Measurements from ENCODE around the gene KCNF1. TPM values are rescaled to one million over a fixed set of nuclear protein-coding genes. Genes with fewer than 3 reads are reported as not detected.

KCNF1 gene
- total RNA-seq, 1 donor from 2014 or later, result not detected

DNA sequence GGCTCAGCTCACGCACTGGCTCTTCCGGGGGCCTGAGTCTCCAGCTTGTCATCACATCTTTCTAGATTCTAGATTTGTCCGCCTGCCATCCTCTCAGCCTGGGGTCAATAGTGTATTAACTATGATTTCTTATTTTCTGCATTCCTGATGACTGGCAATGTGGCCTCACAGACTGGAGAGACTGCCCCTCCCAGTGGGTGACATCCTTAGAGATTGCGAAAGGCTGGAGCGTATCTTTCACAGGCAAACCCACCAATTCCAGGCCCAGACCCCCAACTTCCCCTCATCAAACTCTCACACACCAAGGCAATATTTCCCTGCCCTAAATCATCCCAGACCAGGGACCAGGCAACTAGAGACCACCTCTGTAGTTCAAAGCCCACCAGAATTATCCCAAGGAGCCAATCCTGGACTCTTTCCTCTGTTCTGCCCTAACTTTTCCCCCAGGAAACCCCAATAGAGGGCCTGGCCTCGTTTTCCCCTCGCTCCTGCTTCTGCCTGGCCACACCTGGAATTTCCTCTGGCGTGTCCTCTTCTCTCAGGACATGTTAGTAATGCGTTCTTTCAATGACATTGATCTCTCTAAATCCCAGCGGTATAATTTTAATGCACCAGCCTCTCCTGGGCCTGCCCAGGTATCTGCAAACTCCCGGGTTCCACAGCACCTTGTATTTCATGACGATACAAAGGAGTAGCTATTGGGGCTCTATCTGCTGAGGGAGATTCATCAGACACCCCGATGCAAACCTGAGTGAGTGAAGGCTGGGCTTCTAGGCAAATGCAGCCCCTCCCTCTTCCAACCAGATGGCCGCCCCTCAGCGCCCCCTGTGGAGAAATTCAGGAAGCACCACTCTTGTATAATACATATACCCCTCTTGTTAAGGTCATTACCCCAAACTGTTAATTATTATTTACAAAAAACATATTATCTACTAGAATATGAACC is 2.4 kb upstream of the KCNF1 start:
- Mint-ChIP-seq H3K27me3 (ENCODE audit: insufficient read depth, low read depth) (peaks cover 56% of the 10 kb centered on the region), H3K4me3 (peak overlapping the region; percentile 6), H3K9me3 (peaks cover 15% of the 10 kb centered on the region), H3K27ac (no peak overlapping the region), H3K36me3 (peaks cover 8% of the 10 kb centered on the region), H3K4me1 (peaks cover 35% of the 10 kb centered on the region)
- Histone ChIP-seq H3K9ac (no peak overlapping the region), H3K4me3 (no peak overlapping the region), H3K79me2 (ENCODE audit: low read depth) (no peaks in the 10 kb centered on the region), H3K4me2 (no peak overlapping the region), H3K36me3 (no peaks in the 10 kb centered on the region), H3K27ac (no peak overlapping the region), H3F3A (ENCODE audit: low read depth) (peaks cover 12% of the 10 kb centered on the region), H3K9me3 (ENCODE audit: low read depth) (no peaks in the 10 kb centered on the region), H4K20me1 (ENCODE audit: low read depth) (peaks cover 28% of the 10 kb centered on the region), H3K27me3 (peaks cover 70% of the 10 kb centered on the region), H3K4me1 (peaks cover 3% of the 10 kb centered on the region), H2AFZ (replicated peaks) (no peak overlapping the region)
- TF ChIP-seq, protein P1, sequence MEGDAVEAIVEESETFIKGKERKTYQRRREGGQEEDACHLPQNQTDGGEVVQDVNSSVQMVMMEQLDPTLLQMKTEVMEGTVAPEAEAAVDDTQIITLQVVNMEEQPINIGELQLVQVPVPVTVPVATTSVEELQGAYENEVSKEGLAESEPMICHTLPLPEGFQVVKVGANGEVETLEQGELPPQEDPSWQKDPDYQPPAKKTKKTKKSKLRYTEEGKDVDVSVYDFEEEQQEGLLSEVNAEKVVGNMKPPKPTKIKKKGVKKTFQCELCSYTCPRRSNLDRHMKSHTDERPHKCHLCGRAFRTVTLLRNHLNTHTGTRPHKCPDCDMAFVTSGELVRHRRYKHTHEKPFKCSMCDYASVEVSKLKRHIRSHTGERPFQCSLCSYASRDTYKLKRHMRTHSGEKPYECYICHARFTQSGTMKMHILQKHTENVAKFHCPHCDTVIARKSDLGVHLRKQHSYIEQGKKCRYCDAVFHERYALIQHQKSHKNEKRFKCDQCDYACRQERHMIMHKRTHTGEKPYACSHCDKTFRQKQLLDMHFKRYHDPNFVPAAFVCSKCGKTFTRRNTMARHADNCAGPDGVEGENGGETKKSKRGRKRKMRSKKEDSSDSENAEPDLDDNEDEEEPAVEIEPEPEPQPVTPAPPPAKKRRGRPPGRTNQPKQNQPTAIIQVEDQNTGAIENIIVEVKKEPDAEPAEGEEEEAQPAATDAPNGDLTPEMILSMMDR (IDR thresholded peaks at IDR 0.05), result peak; percentile 83
- no peak for TF ChIP-seq EZH2phosphoT487 (IDR thresholded peaks at IDR 0.05)
- peak; percentile 76 for DNase-seq (ENCODE audit: low spot score)

DNA sequence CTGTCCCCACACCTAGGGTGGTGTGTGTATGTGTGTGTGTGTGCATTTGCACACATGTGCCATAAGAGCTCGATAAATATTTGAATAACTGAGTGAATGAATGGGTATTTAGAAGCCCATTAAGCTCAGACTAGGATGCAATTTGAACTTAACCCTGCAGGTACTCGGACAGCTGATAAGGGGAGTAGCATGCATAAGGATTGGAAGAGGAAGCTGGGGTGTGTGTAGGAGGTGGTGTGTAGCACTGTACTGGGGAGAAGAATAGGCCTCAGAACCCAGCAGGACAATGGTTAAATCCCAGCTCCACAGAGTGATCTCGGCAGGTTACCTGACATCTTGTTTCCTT is 1.8 kb upstream of the KCNF1 start:
- Histone ChIP-seq H3K9me3 (ENCODE audit: low read depth) (no peaks in the 10 kb centered on the region), H3F3A (ENCODE audit: low read depth) (peaks cover 12% of the 10 kb centered on the region), H3K4me2 (no peak overlapping the region), H3K27me3 (peaks cover 76% of the 10 kb centered on the region), H2AFZ (replicated peaks) (no peak overlapping the region), H3K27ac (no peak overlapping the region), H3K79me2 (ENCODE audit: low read depth) (no peaks in the 10 kb centered on the region), H3K4me1 (peaks cover 3% of the 10 kb centered on the region), H3K36me3 (no peaks in the 10 kb centered on the region), H4K20me1 (ENCODE audit: low read depth) (peaks cover 31% of the 10 kb centered on the region), H3K9ac (no peak overlapping the region), H3K4me3 (no peak overlapping the region)
- Mint-ChIP-seq H3K4me1 (peaks cover 35% of the 10 kb centered on the region), H3K27me3 (ENCODE audit: insufficient read depth, low read depth) (peaks cover 54% of the 10 kb centered on the region), H3K36me3 (peaks cover 5% of the 10 kb centered on the region), H3K9me3 (peaks cover 12% of the 10 kb centered on the region), H3K4me3 (no peak overlapping the region), H3K27ac (no peak overlapping the region)
- no peak for TF ChIP-seq EZH2phosphoT487 (IDR thresholded peaks at IDR 0.05)
- TF ChIP-seq, protein P1 (IDR thresholded peaks at IDR 0.05), result peak; percentile 22
- no peak for DNase-seq (ENCODE audit: low spot score)

DNA sequence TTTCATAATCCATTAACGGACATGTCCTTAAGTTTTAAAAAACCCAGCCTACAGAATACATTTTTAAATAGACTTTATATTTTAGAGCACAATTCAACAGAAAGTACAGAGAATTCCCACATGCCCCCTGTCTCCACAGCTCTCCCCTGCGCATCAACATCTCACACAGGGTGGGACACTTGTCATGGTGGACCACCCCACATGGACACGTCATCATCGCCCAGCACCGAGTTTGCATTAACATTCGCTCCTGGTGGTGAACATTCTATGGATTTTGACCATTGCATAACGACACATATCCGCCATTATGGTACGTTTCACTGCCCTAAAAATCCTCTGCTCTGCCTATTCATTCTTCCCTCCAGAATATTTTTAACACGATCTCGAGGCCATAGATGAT is 1.1 kb upstream of the KCNF1 start:
- DNase-seq (ENCODE audit: low spot score), result no peak
- peaks cover 83% of the 10 kb centered on the region for H3K27me3 ChIP-seq
- H3K4me3 ChIP-seq, result no peak overlapping the region
- TF ChIP-seq, protein P1 (IDR thresholded peaks at IDR 0.05), result no peak
- TF ChIP-seq EZH2 (IDR thresholded peaks at IDR 0.05), result no peak
- TF ChIP-seq EZH2phosphoT487 (IDR thresholded peaks at IDR 0.05), result no peak
- H3K4me2 ChIP-seq, result no peak overlapping the region
- no peak overlapping the region for H3K27ac ChIP-seq
- H3K4me1 ChIP-seq, result peaks cover 3% of the 10 kb centered on the region
- H3K4me1 Mint-ChIP-seq, result peaks cover 37% of the 10 kb centered on the region
- H3K27ac Mint-ChIP-seq, result peak overlapping the region; percentile 18
- peaks cover 12% of the 10 kb centered on the region for H3F3A ChIP-seq (ENCODE audit: low read depth)
- peaks cover 56% of the 10 kb centered on the region for H3K27me3 Mint-ChIP-seq (ENCODE audit: insufficient read depth, low read depth)
- H2AFZ ChIP-seq (replicated peaks), result no peak overlapping the region
- H3K9me3 Mint-ChIP-seq, result peaks cover 9% of the 10 kb centered on the region
- H3K79me2 ChIP-seq (ENCODE audit: low read depth), result no peaks in the 10 kb centered on the region
- no peaks in the 10 kb centered on the region for H3K9me3 ChIP-seq (ENCODE audit: low read depth)
- H4K20me1 ChIP-seq (ENCODE audit: low read depth), result peaks cover 31% of the 10 kb centered on the region
- H3K9ac ChIP-seq, result no peak overlapping the region
- H3K36me3 Mint-ChIP-seq, result peaks cover 5% of the 10 kb centered on the region
- no peaks in the 10 kb centered on the region for H3K36me3 ChIP-seq
- peak overlapping the region; percentile 73 for H3K4me3 Mint-ChIP-seq
